ENCODE results near the gene FOXO3B.
"Not testable (repeated sequence)": the region's sequence is repeated elsewhere in the genome, so short reads cannot be mapped to it uniquely, and the experiment has no call there.

Gene FOXO3B

GRCh38 chr17:18681767-18682571 is at the start of gene FOXO3B:
TSS of gene FOXO3B (minus strand) at chr17:18682314. CDS start at chr17:18681651, 663 bp downstream.
- H3K27me3 ChIP-seq, H4K20me1 ChIP-seq, H3K4me1 ChIP-seq: not testable (repeated sequence)
- H3K9ac ChIP-seq, result peak within 1 kb of the TSS; percentile 80
- peak within 1 kb of the TSS; percentile 68 for H3K4me3 ChIP-seq
- peak within 1 kb of the TSS; percentile 48 for H3K4me2 ChIP-seq
- H3K36me3 ChIP-seq, result peaks cover 20% of the 10 kb centered on the region
- H3K9me3 ChIP-seq, result peaks cover 25% of the 10 kb centered on the region
- H3K27ac ChIP-seq, result peak within 1 kb of the TSS; percentile 72

GRCh38 chr17:18723509-18723908 is 41.4 kb upstream of the FOXO3B start:
- H3K9me3 ChIP-seq, H3K9ac ChIP-seq, H4K20me1 ChIP-seq, H3K36me3 ChIP-seq, H3K4me3 ChIP-seq, H3K4me1 ChIP-seq, H3K27me3 ChIP-seq, H3K4me2 ChIP-seq, H3K27ac ChIP-seq: not testable (repeated sequence)

GRCh38 chr17:18722612-18723011 is 40.5 kb upstream of the FOXO3B start:
- not testable (repeated sequence) for H3K27me3 ChIP-seq, H3K27ac ChIP-seq, H3K4me1 ChIP-seq, H4K20me1 ChIP-seq, H3K9me3 ChIP-seq, H3K9ac ChIP-seq, H3K4me3 ChIP-seq, H3K4me2 ChIP-seq, H3K36me3 ChIP-seq

GRCh38 chr17:18721775-18722547 is 39.8 kb upstream of the FOXO3B start:
- not testable (repeated sequence) for H4K20me1 ChIP-seq, H3K9ac ChIP-seq, H3K4me1 ChIP-seq, H3K9me3 ChIP-seq, H3K27me3 ChIP-seq, H3K4me2 ChIP-seq, H3K27ac ChIP-seq, H3K4me3 ChIP-seq, H3K36me3 ChIP-seq

GRCh38 chr17:18719428-18720110 is 37.5 kb upstream of the FOXO3B start:
- H3K36me3 ChIP-seq, H3K4me1 ChIP-seq, H3K27me3 ChIP-seq, H3K9ac ChIP-seq, H3K4me3 ChIP-seq, H3K27ac ChIP-seq, H3K9me3 ChIP-seq, H4K20me1 ChIP-seq, H3K4me2 ChIP-seq: not testable (repeated sequence)

GRCh38 chr17:18718643-18719427 is 36.7 kb upstream of the FOXO3B start:
- not testable (repeated sequence) for H3K27ac ChIP-seq, H3K9ac ChIP-seq, H3K36me3 ChIP-seq, H3K27me3 ChIP-seq, H3K9me3 ChIP-seq, H4K20me1 ChIP-seq, H3K4me1 ChIP-seq, H3K4me3 ChIP-seq, H3K4me2 ChIP-seq

GRCh38 chr17:18712354-18712999 is 30.4 kb upstream of the FOXO3B start:
- not testable (repeated sequence) for H3K4me3 ChIP-seq, H3K27ac ChIP-seq, H3K27me3 ChIP-seq, H3K9ac ChIP-seq, H3K9me3 ChIP-seq, H3K4me2 ChIP-seq, H3K4me1 ChIP-seq, H3K36me3 ChIP-seq, H4K20me1 ChIP-seq

GRCh38 chr17:18708215-18708614 is 26.1 kb upstream of the FOXO3B start:
- not testable (repeated sequence) for H3K4me3 ChIP-seq, H3K9me3 ChIP-seq, H3K4me1 ChIP-seq, H3K4me2 ChIP-seq, H4K20me1 ChIP-seq, H3K9ac ChIP-seq, H3K27ac ChIP-seq, H3K27me3 ChIP-seq, H3K36me3 ChIP-seq

- H3K4me1 ChIP-seq, H3K4me2 ChIP-seq, H3K9ac ChIP-seq, H3K27ac ChIP-seq, H3K4me3 ChIP-seq, H4K20me1 ChIP-seq, H3K9me3 ChIP-seq, H3K27me3 ChIP-seq, H3K36me3 ChIP-seq: not testable (repeated sequence)
Measured at GRCh38 chr17:18705955-18706354, 23.8 kb upstream of the FOXO3B start.

- not testable (repeated sequence) for H3K9me3 ChIP-seq, H3K27ac ChIP-seq, H3K36me3 ChIP-seq, H4K20me1 ChIP-seq, H3K27me3 ChIP-seq, H3K4me1 ChIP-seq
- H3K4me2 ChIP-seq, result peak overlapping the region; percentile 74
- peak overlapping the region; percentile 67 for H3K4me3 ChIP-seq
- H3K9ac ChIP-seq, result peak overlapping the region; percentile 73; the same call in 1 of the 2 replicates
Measured at GRCh38 chr17:18698473-18699103, 16.5 kb upstream of the FOXO3B start.

- H3K27ac ChIP-seq, H4K20me1 ChIP-seq, H3K27me3 ChIP-seq, H3K9ac ChIP-seq, H3K4me1 ChIP-seq, H3K4me3 ChIP-seq, H3K9me3 ChIP-seq, H3K36me3 ChIP-seq, H3K4me2 ChIP-seq: not testable (repeated sequence)
Measured at GRCh38 chr17:18695143-18695542, 13.0 kb upstream of the FOXO3B start.

- not testable (repeated sequence) for H4K20me1 ChIP-seq, H3K27me3 ChIP-seq, H3K27ac ChIP-seq, H3K4me1 ChIP-seq
- Histone ChIP-seq H3K4me3 (peak overlapping the region; percentile 68), H3K9me3 (peaks cover 18% of the 10 kb centered on the region), H3K9ac (peak overlapping the region; percentile 29; the same call in 1 of the 2 replicates), H3K4me2 (peak overlapping the region; percentile 40), H3K36me3 (peaks cover 13% of the 10 kb centered on the region)
Measured at GRCh38 chr17:18682668-18683067, 554 bp upstream of the FOXO3B start.

- peaks cover 63% of the 10 kb centered on the region for H3K9me3 ChIP-seq
- not testable (repeated sequence) for H3K4me1 ChIP-seq, H3K9ac ChIP-seq, H3K4me3 ChIP-seq, H3K27ac ChIP-seq, H4K20me1 ChIP-seq, H3K27me3 ChIP-seq, H3K4me2 ChIP-seq
- peaks cover 49% of the 10 kb centered on the region for H3K36me3 ChIP-seq
Measured at GRCh38 chr17:18677381-18677780, 4.7 kb downstream of the FOXO3B start.

All from BLaER1 (cell line).